Fibroblast of upper back skin (primary cell): ENCODE measurements around the gene TSHZ3.

Experiments
- DNase-seq: peaks from one replicate; pipeline ENCODE4 v3.0.0-alpha.2; 2013

The TSHZ3 gene

GRCh38 chr19:31282346-31282745 lies 66.9 kb downstream of the TSHZ3 start:
- DNase-seq, result no peak

GRCh38 chr19:31280287-31281006 lies 68.8 kb downstream of the TSHZ3 start:
- no peak for DNase-seq

GRCh38 chr19:31279436-31279765 lies 69.8 kb downstream of the TSHZ3 start:
- DNase-seq, result no peak

- DNase-seq, result no peak
Measured at GRCh38 chr19:31278555-31279435, 70.4 kb downstream of the TSHZ3 start.

- no peak for DNase-seq
Measured at GRCh38 chr19:31277516-31277915, 71.7 kb downstream of the TSHZ3 start.

- no peak for DNase-seq
Measured at GRCh38 chr19:31276831-31277230, 72.4 kb downstream of the TSHZ3 start.

GRCh38 chr19:31275068-31275334 lies 74.2 kb downstream of the TSHZ3 start:
- no peak for DNase-seq

GRCh38 chr19:31274251-31275067 lies 74.8 kb downstream of the TSHZ3 start:
- DNase-seq, result no peak

- DNase-seq, result no peak
Measured at GRCh38 chr19:31272583-31273106, 76.6 kb downstream of the TSHZ3 start.

GRCh38 chr19:31271306-31271911 lies 77.8 kb downstream of the TSHZ3 start:
- peak; percentile 30 for DNase-seq

- peak; percentile 58 for DNase-seq
Measured at GRCh38 chr19:31270897-31271296, 78.3 kb downstream of the TSHZ3 start.

GRCh38 chr19:31269425-31270127 lies 79.7 kb downstream of the TSHZ3 start:
- DNase-seq, result no peak

GRCh38 chr19:31268751-31269383 lies 80.4 kb downstream of the TSHZ3 start:
- DNase-seq, result no peak

- DNase-seq, result no peak
Measured at GRCh38 chr19:31266731-31267130, 82.5 kb downstream of the TSHZ3 start.

- no peak for DNase-seq
Measured at GRCh38 chr19:31266196-31266595, 83.0 kb downstream of the TSHZ3 start.

GRCh38 chr19:31264041-31264778 lies 85.0 kb downstream of the TSHZ3 start:
- no peak for DNase-seq

- DNase-seq, result no peak
Measured at GRCh38 chr19:31263328-31263727, 85.9 kb downstream of the TSHZ3 start.

GRCh38 chr19:31262725-31263191 lies 86.5 kb downstream of the TSHZ3 start:
- no peak for DNase-seq

GRCh38 chr19:31261603-31262212 lies 87.5 kb downstream of the TSHZ3 start:
- DNase-seq, result peak; percentile 67

GRCh38 chr19:31261019-31261602 lies 88.1 kb downstream of the TSHZ3 start:
- DNase-seq, result no peak
